Adipose tissue (tissue), 3 donors: ENCODE results near the gene FAM174C. TPM values are rescaled to one million over a fixed set of nuclear protein-coding genes. Genes with fewer than 3 reads are reported as not detected.
A peak's percentile ranks its signal among the peaks of the same experiment; 100 is the strongest.

Source experiments
- H3K27ac ChIP-seq: one replicate; pipeline ENCODE4 v1.5.1; 2013; ENCODE audit warnings: low read depth, low read length
- WGBS, 3 donors: extraction: QIAGEN DNeasy Blood & Tissue Kit; methylation state at CpG; one replicate each; pipeline ENCODE4 v1.1.7; 2013; 5-methylcytosine and 5-hydroxymethylcytosine counted together
- polyA plus RNA-seq, 3 donors: library from polyadenylated mRNA; stranded (reverse); fragments of 200-250 nt; gene quantifications; one replicate each; pipeline ENCODE4 v1.2.3, GENCODE V29; 2013
- donor health status: healthy with polysubstance abuse.
- donor health status: Bipolar disorder and iron deficiency.
- donor health status: healthy.

FAM174C gene
- polyA plus RNA-seq, 3 donors, result 44.9 to 75.8 (median 55.0) TPM

- 49 to 56% (median 56%) methylated on average over 40 of the region's 40 CpGs for WGBS, 3 donors
- peak overlapping the region; percentile 33 for H3K27ac ChIP-seq
Measured at GRCh38 chr19:1268226-1269064, 6.9 kb upstream of the FAM174C start.

GRCh38 chr19:1269065-1269477 lies 6.3 kb upstream of the FAM174C start, which contains the start of gene CIRBP:
TSS of gene CIRBP (plus strand) at chr19:1269332. CDS start at chr19:1270934, 1,602 bp downstream.
- peak within 1 kb of the TSS; percentile 88 for H3K27ac ChIP-seq
- 0% methylated on average over 35 to 50 of the region's 50 CpGs for WGBS, 3 donors

- WGBS, 3 donors, result 1% methylated on average over 32 to 64 of the region's 64 CpGs
- peak overlapping the region; percentile 88 for H3K27ac ChIP-seq
Measured at GRCh38 chr19:1269478-1270212, 5.7 kb upstream of the FAM174C start.

GRCh38 chr19:1270213-1270853 lies 5.0 kb upstream of the FAM174C start:
- 9 to 30% (median 20%) methylated on average over 8 of the region's 8 CpGs for WGBS, 3 donors
- peak overlapping the region; percentile 75 for H3K27ac ChIP-seq

- WGBS, 3 donors, result 33 to 68% (median 65%) methylated on average over 26 of the region's 26 CpGs
- no peak overlapping the region for H3K27ac ChIP-seq
Measured at GRCh38 chr19:1270854-1271527, 4.3 kb upstream of the FAM174C start.

GRCh38 chr19:1271528-1272422 lies 3.6 kb upstream of the FAM174C start:
- WGBS, 3 donors, result 58 to 74% (median 73%) methylated on average over 37 of the region's 37 CpGs

GRCh38 chr19:1272423-1273262 lies 2.7 kb upstream of the FAM174C start:
- 70 to 71% (median 70%) methylated on average over 33 of the region's 33 CpGs for WGBS, 3 donors
- no peak overlapping the region for H3K27ac ChIP-seq

More at GRCh38 chr19:1271528-1272422, 3.6 kb upstream of the FAM174C start:
- no peak overlapping the region for H3K27ac ChIP-seq

- H3K27ac ChIP-seq, result no peak overlapping the region
- 63 to 74% (median 65%) methylated on average over 25 of the region's 25 CpGs for WGBS, 3 donors
Measured at GRCh38 chr19:1273263-1274041, 1.9 kb upstream of the FAM174C start.

GRCh38 chr19:1274081-1274851 lies 1.1 kb upstream of the FAM174C start:
- WGBS, 3 donors, result 77 to 85% (median 83%) methylated on average over 36 to 46 of the region's 46 CpGs
- H3K27ac ChIP-seq, result no peak overlapping the region

- peak overlapping the region; percentile 34 for H3K27ac ChIP-seq
- 16 to 39% (median 26%) methylated on average over 41 to 44 of the region's 44 CpGs for WGBS, 3 donors
Measured at GRCh38 chr19:1274852-1275259, 474 bp upstream of the FAM174C start.

- 9 to 11% (median 9%) methylated on average over 34 to 43 of the region's 43 CpGs for WGBS, 3 donors
- H3K27ac ChIP-seq, result peak overlapping the region; percentile 67
Measured at GRCh38 chr19:1275976-1276627, 772 bp downstream of the FAM174C start.

- 59 to 68% (median 63%) methylated on average over 10 of the region's 10 CpGs for WGBS, 3 donors
- no peak overlapping the region for H3K27ac ChIP-seq
Measured at GRCh38 chr19:1276628-1277022, 1.3 kb downstream of the FAM174C start.

GRCh38 chr19:1277061-1277460 lies 1.7 kb downstream of the FAM174C start:
- WGBS, 3 donors, result 93 to 95% (median 93%) methylated on average over 15 of the region's 15 CpGs
- no peak overlapping the region for H3K27ac ChIP-seq

GRCh38 chr19:1278074-1278473 lies 2.7 kb downstream of the FAM174C start:
- 86 to 91% (median 89%) methylated on average over 12 of the region's 12 CpGs for WGBS, 3 donors
- no peak overlapping the region for H3K27ac ChIP-seq
